Heart right ventricle (tissue), 16 donors: ENCODE results near the gene SLC46A3. TPM values are rescaled to one million over a fixed set of nuclear protein-coding genes. Genes with fewer than 3 reads are reported as not detected.
"Not testable (repeated sequence)": the region's sequence is repeated elsewhere in the genome, so short reads cannot be mapped to it uniquely, and the experiment has no call there.

Experiments
- ATAC-seq, 8 donors: fragments of 200-7000 bp; cut with Tn5 transposase; one replicate each; pipeline ENCODE4 v1.9.1; 2020; ENCODE audit warnings: mild to moderate bottlenecking in 8 of 8, moderate library complexity in 8 of 8, moderate number of reproducible peaks in 1 of 8
- DNase-seq, 2 donors: peaks; one replicate each; pipeline ENCODE4 v3.0.0-alpha.2; 2020
- H3K27ac ChIP-seq, 10 donors: fragments of 200-600 bp; sonication (generic) in 2 of 10; one replicate each; pipeline versions ENCODE4 v1.5.0 to v1.8.0; 2020 to 2022; ENCODE audit warnings: mild to moderate bottlenecking in 3 of 10
- H3K27me3 ChIP-seq, 7 donors: fragments of 200-600 bp; one replicate each; pipeline ENCODE4 v1.8.0; 2021 to 2022; ENCODE audit warnings: mild to moderate bottlenecking in 2 of 7
- H3K36me3 ChIP-seq, 9 donors: fragments of 200-600 bp; sonication (generic) in 1 of 9; one replicate each; pipeline versions ENCODE4 v1.5.0 to v1.8.0; 2020 to 2022; ENCODE audit warnings: mild to moderate bottlenecking in 2 of 9
- H3K4me1 ChIP-seq, 9 donors: fragments of 200-600 bp; sonication (generic) in 1 of 9; one replicate each; pipeline versions ENCODE4 v1.5.0 to v1.8.0; 2020 to 2022; ENCODE audit warnings: mild to moderate bottlenecking in 4 of 9
- H3K4me3 ChIP-seq, 10 donors: fragments of 200-600 bp; sonication (generic) in 2 of 10; one replicate each; pipeline versions ENCODE4 v1.5.0 to v1.8.0; 2020 to 2022; ENCODE audit warnings: mild to moderate bottlenecking in 7 of 10, moderate library complexity in 2 of 10
- H3K9me3 ChIP-seq, 11 donors: fragments of 200-600 bp in 10 of 11; sonication (generic) in 2 of 11; one replicate each; pipeline versions ENCODE4 v1.5.0 to v1.8.0; 2013 to 2022; ENCODE audit warnings: mild to moderate bottlenecking in 2 of 11, control low read depth in 1 of 11, moderate library complexity in 1 of 11
- CTCF ChIP-seq, 9 donors: fragments of 200-600 bp; sonication (generic) in 2 of 9; IDR thresholded peaks; one replicate each; pipeline versions ENCODE4 v1.5.0 to v1.8.0; 2021 to 2022; ENCODE audit warnings: antibody characterized with exemption in 9 of 9, mild to moderate bottlenecking in 5 of 9, moderate library complexity in 1 of 9
- WGBS, 2 donors: extraction: QIAGEN DNeasy Blood & Tissue Kit; methylation state at CpG; one replicate each; pipeline ENCODE4 v1.1.7; 2013; ENCODE audit warnings: inconsistent platforms in 1 of 2; 5-methylcytosine and 5-hydroxymethylcytosine counted together
- intact Hi-C, 10 donors: fragments of 100-400 bp; cut with DNase I; formaldehyde crosslinking; loops; one replicate each; pipeline versions ENCODE4 v1.11.1 to v1.14.2; 2022
- polyA plus RNA-seq, 2 donors: library from polyadenylated mRNA; stranded (reverse); fragments of 200-250 nt; gene quantifications; one replicate each; pipeline ENCODE4 v1.2.3, GENCODE V29; 2013
- total RNA-seq, 10 donors: library from RNA; stranded (reverse); fragmentation: NEBNext Ultra II Directional in 3 of 10; extraction: Animal tissue kit (Norgen Biotek cat#: 25700) in 3 of 10; gene quantifications; one replicate each; pipeline versions ENCODE4 v1.2.1 to v1.2.4, GENCODE V29; 2021 to 2023
- donor health status: Arrhythmogenic right ventricular cardiomyopathy.
- donor health status: ischemic (EF 13 %, LVEDD 7.1; RV severe dilation, severe dysfunction).
- donor health status: healthy with polysubstance abuse.
- donor health status: DM: no; HTN: yes; CAD: no.
- donor health status: DM: no; HTN: no; CAD: no.
- donor health status: ischemic (EF 25% LVEDD 6.9; RV normal size, moderate dysfunction).
- donor health status: ischemic (EF 25% LVEDD 5.7; RV mildly dilated, moderate dysfunction).
- donor health status: healthy.
- donor health status: DM: yes; HTN: yes; CAD: no.
- donor health status: Ischemic cardiomyopathy.
- donor health status: ischemic (EF 35%, LVEDD 5.7; RV mildly dilated, moderate dysfunction).
- donor health status: nonischemic (EF 11% LVEDD 7.7; RV severe dilation, severe dysfunction).
- donor health status: DM: yes; HTN: yes; CAD: no.
- donor health status: PGD.
- donor health status: ischemic (EF 29% LVEDD 5.4; RV normal size, mild dysfunction).
- donor health status: nonischemic (EF 23%, LVEDD 6.1; RV moderate dilation, normal function).

Gene SLC46A3
- total and polyA plus RNA-seq, 12 donors = 9.1 to 19.3 (median 13.0) TPM

GRCh38 chr13:28684257-28684656 lies 34.5 kb downstream of the SLC46A3 start:
- Histone ChIP-seq H3K9me3 (peaks cover 0 to 28% (median 3%) of the 10 kb centered on the region in 11 donors), H3K27me3 (no peaks in the 10 kb centered on the region), H3K4me1 (no peaks in the 10 kb centered on the region), H3K4me3 (no peak overlapping the region), H3K36me3 (peaks cover 0 to 19% (median 0%) of the 10 kb centered on the region in 9 donors), H3K27ac (no peak overlapping the region)
- no peak for ATAC-seq
- DNase-seq = no peak
- no peak for TF ChIP-seq CTCF (IDR thresholded peaks at IDR 0.05)
- intact Hi-C loops = loop anchor here in 6 of 10 donors (5.0 to 10.0 kb wide), 2 partner anchors 111 to 113 kb away; no protein-coding TSS in a partner anchor
- WGBS, 2 donors = 45 to 57% methylated on average over 7 of the region's 7 CpGs

- H3K27ac ChIP-seq, ATAC-seq, DNase-seq, H3K4me1 ChIP-seq, H3K4me3 ChIP-seq, H3K27me3 ChIP-seq: not testable (repeated sequence)
- Histone ChIP-seq H3K9me3 (peaks cover 0 to 17% (median 0%) of the 10 kb centered on the region in 11 donors), H3K36me3 (peaks cover 0 to 30% (median 4%) of the 10 kb centered on the region in 9 donors)
- 90 to 94% methylated on average over 8 of the region's 8 CpGs for WGBS, 2 donors
- intact Hi-C loops = loop anchor here in 6 of 10 donors (5.0 to 10.0 kb wide), 2 partner anchors 112 to 114 kb away; no protein-coding TSS in a partner anchor
These were observed 35.6 kb downstream of the SLC46A3 start for GRCh38 chr13:28683169-28683568.

GRCh38 chr13:28680541-28680940 lies 38.2 kb downstream of the SLC46A3 start:
- ATAC-seq (no peak), DNase-seq (no peak)
- no peak overlapping the region for H3K27ac ChIP-seq
- H3K4me3 ChIP-seq = no peak overlapping the region
- H3K36me3 ChIP-seq = peaks cover 0 to 56% (median 26%) of the 10 kb centered on the region in 9 donors
- no peaks in the 10 kb centered on the region for H3K27me3 ChIP-seq
- intact Hi-C loops = loop anchor here in 7 of 10 donors (2.0 to 10.0 kb wide), 3 partner anchors 114 to 117 kb away; no protein-coding TSS in a partner anchor
- no peaks in the 10 kb centered on the region for H3K4me1 ChIP-seq
- WGBS, 2 donors = 93 to 97% methylated on average over 2 of the region's 2 CpGs
- no peak for TF ChIP-seq CTCF (IDR thresholded peaks at IDR 0.05)
- H3K9me3 ChIP-seq = no peaks in the 10 kb centered on the region

GRCh38 chr13:28679628-28680027 lies 39.1 kb downstream of the SLC46A3 start:
- Histone ChIP-seq H3K27me3 (no peaks in the 10 kb centered on the region), H3K9me3 (no peaks in the 10 kb centered on the region), H3K4me3 (no peak overlapping the region), H3K27ac (no peak overlapping the region), H3K4me1 (no peaks in the 10 kb centered on the region), H3K36me3 (peaks cover 0 to 65% (median 35%) of the 10 kb centered on the region in 9 donors)
- peak in 7 of 9 donors; percentile 11 to 57 (median 40) for TF ChIP-seq CTCF (IDR thresholded peaks at IDR 0.05)
- DNase-seq = no peak
- WGBS, 2 donors = 79 to 83% methylated on average over 1 of the region's 1 CpG
- intact Hi-C loops = loop anchor here in 9 of 10 donors (2.0 to 10.0 kb wide), 3 partner anchors 115 to 118 kb away; no protein-coding TSS in a partner anchor
- ATAC-seq = peak in 1 of 8 donors; percentile 44

- intact Hi-C loops = loop anchor here in 2 of 10 donors (5.0 to 10.0 kb wide), 2 partner anchors 116 to 118 kb away; no protein-coding TSS in a partner anchor
- ATAC-seq = no peak
These were observed 40.0 kb downstream of the SLC46A3 start for GRCh38 chr13:28678809-28679208.

More at GRCh38 chr13:28678809-28679208, 40.0 kb downstream of the SLC46A3 start:
- Histone ChIP-seq H3K9me3 (no peaks in the 10 kb centered on the region), H3K36me3 (peaks cover 0 to 74% (median 43%) of the 10 kb centered on the region in 9 donors), H3K4me1 (no peaks in the 10 kb centered on the region), H3K4me3 (no peak overlapping the region), H3K27me3 (no peaks in the 10 kb centered on the region), H3K27ac (no peak overlapping the region)
- WGBS, 2 donors = 71 to 88% methylated on average over 1 of the region's 1 CpG
- TF ChIP-seq CTCF (IDR thresholded peaks at IDR 0.05) = peak in 5 of 9 donors; percentile 7 to 23 (median 16)
- no peak for DNase-seq
